Right atrium auricular region (tissue), 2 donors: Measurements from ENCODE around the gene SIDT2. TPM values are rescaled to one million over a fixed set of nuclear protein-coding genes. Genes with fewer than 3 reads are reported as not detected.

Experiments used
- DNase-seq: peaks from one replicate; pipeline ENCODE4 v3.0.0-alpha.2; 2019; ENCODE audit warnings: low spot score
- H3K27ac ChIP-seq, 2 donors: fragments of 200-600 bp; sonication (generic); 1 replicate in 1 of 2; 2 replicates in 1 of 2; pipeline ENCODE4 v1.5.1; 2016 to 2019
- H3K27me3 ChIP-seq, 2 donors: fragments of 200-600 bp; sonication (generic); one replicate each; pipeline versions ENCODE4 v1.5.1 to v1.6.0; 2017 to 2019
- H3K36me3 ChIP-seq: fragments of 200-600 bp; sonication (generic); one replicate; pipeline ENCODE4 v1.5.1; 2016
- H3K4me1 ChIP-seq, 2 donors: fragments of 200-600 bp; sonication (generic); one replicate each; pipeline versions ENCODE4 v1.5.1 to v1.6.0; 2017 to 2019
- H3K4me3 ChIP-seq, 2 donors: fragments of 200-600 bp; sonication (generic); 1 replicate in 1 of 2; 2 replicates in 1 of 2; pipeline ENCODE4 v1.5.1; 2017 to 2019; ENCODE audit warnings: mild to moderate bottlenecking in 1 of 2, moderate library complexity in 1 of 2
- H3K9me3 ChIP-seq, 2 donors: fragments of 200-600 bp; sonication (generic); one replicate each; pipeline ENCODE4 v1.5.1; 2019
- CTCF ChIP-seq, 2 donors: fragments of 200-600 bp; sonication (generic); IDR thresholded peaks; one replicate each; pipeline ENCODE4 v1.5.1; 2019; ENCODE audit warnings: antibody characterized with exemption in 2 of 2
- total RNA-seq, 2 donors: library from RNA; depleted of rRNA; stranded (reverse); fragments of >200 nt; gene quantifications; one replicate each; pipeline ENCODE4 v1.1.0, GENCODE V29; 2016

SIDT2 gene
- total RNA-seq, 2 donors from 2014 or later = 19.1 to 33.0 TPM

GRCh38 chr11:117170210-117170609, 8.3 kb upstream of the SIDT2 start:
- no peaks in the 10 kb centered on the region for H3K9me3 ChIP-seq
- H3K27me3 ChIP-seq = no peaks in the 10 kb centered on the region
- TF ChIP-seq CTCF (IDR thresholded peaks at IDR 0.05) = no peak
- no peak overlapping the region for H3K4me3 ChIP-seq
- DNase-seq = no peak
- peaks cover 0 to 34% of the 10 kb centered on the region in 2 donors for H3K4me1 ChIP-seq
- peaks cover 47% of the 10 kb centered on the region for H3K36me3 ChIP-seq
- H3K27ac ChIP-seq = no peak overlapping the region

- Histone ChIP-seq H3K9me3 (no peaks in the 10 kb centered on the region), H3K27me3 (no peaks in the 10 kb centered on the region), H3K4me1 (peaks cover 0 to 34% of the 10 kb centered on the region in 2 donors), H3K27ac (peak overlapping the region; percentile 2 to 44), H3K4me3 (no peak overlapping the region), H3K36me3 (peaks cover 39% of the 10 kb centered on the region)
- TF ChIP-seq CTCF (IDR thresholded peaks at IDR 0.05) = no peak
- DNase-seq = no peak
Measured at GRCh38 chr11:117171007-117171403, 7.5 kb upstream of the SIDT2 start.

GRCh38 chr11:117171404-117172061, 7.0 kb upstream of the SIDT2 start:
- H3K27me3 ChIP-seq = no peaks in the 10 kb centered on the region
- no peak for DNase-seq
- H3K9me3 ChIP-seq = no peaks in the 10 kb centered on the region
- H3K27ac ChIP-seq = peak overlapping the region; percentile 2 to 44
- H3K36me3 ChIP-seq = peaks cover 34% of the 10 kb centered on the region
- H3K4me3 ChIP-seq = no peak overlapping the region
- no peak for TF ChIP-seq CTCF (IDR thresholded peaks at IDR 0.05)
- H3K4me1 ChIP-seq = peaks cover 0 to 34% of the 10 kb centered on the region in 2 donors

- Histone ChIP-seq H3K4me1 (peaks cover 0 to 37% of the 10 kb centered on the region in 2 donors), H3K9me3 (no peaks in the 10 kb centered on the region), H3K27ac (peak overlapping the region; percentile 28 to 48), H3K27me3 (no peaks in the 10 kb centered on the region), H3K36me3 (peaks cover 20% of the 10 kb centered on the region), H3K4me3 (no peak overlapping the region)
- TF ChIP-seq CTCF (IDR thresholded peaks at IDR 0.05) = no peak
- DNase-seq = no peak
Measured at GRCh38 chr11:117172724-117173421, 5.7 kb upstream of the SIDT2 start.

- Histone ChIP-seq H3K36me3 (peaks cover 1% of the 10 kb centered on the region), H3K4me1 (peaks cover 0 to 49% of the 10 kb centered on the region in 2 donors), H3K27ac (no peak overlapping the region), H3K27me3 (no peaks in the 10 kb centered on the region), H3K4me3 (no peak overlapping the region), H3K9me3 (no peaks in the 10 kb centered on the region)
- no peak for TF ChIP-seq CTCF (IDR thresholded peaks at IDR 0.05)
- no peak for DNase-seq
Measured at GRCh38 chr11:117175104-117175503, 3.4 kb upstream of the SIDT2 start.
